Parathyroid adenoma (tissue), 2 donors: Measurements from ENCODE around the gene CLSTN2.

Experiments
- H2AFZ ChIP-seq: fragments of 300-600 bp; sonication (generic); one replicate; pipeline ENCODE4 v1.7.0; 2017; ENCODE audit warnings: antibody characterized with exemption, mild to moderate bottlenecking
- H3K27ac ChIP-seq: fragments of 300-600 bp; sonication (generic); one replicate; pipeline ENCODE4 v1.7.0; 2017
- H3K27me3 ChIP-seq: fragments of 300-600 bp; sonication (generic); one replicate; pipeline ENCODE4 v1.7.0; 2017; ENCODE audit warnings: low read length; ENCODE audit not compliant: control insufficient read depth, insufficient read depth
- H3K36me3 ChIP-seq: fragments of 300-600 bp; sonication (generic); one replicate; pipeline ENCODE4 v1.7.0; 2017; ENCODE audit warnings: low read length; ENCODE audit not compliant: control insufficient read depth, insufficient read depth
- H3K4me1 ChIP-seq: fragments of 300-600 bp; sonication (generic); one replicate; pipeline ENCODE4 v1.7.0; 2017; ENCODE audit warnings: control low read depth
- H3K4me2 ChIP-seq: fragments of 300-600 bp; sonication (generic); one replicate; pipeline ENCODE4 v1.7.0; 2017; ENCODE audit warnings: low read length
- H3K4me3 ChIP-seq: fragments of 300-600 bp; sonication (generic); one replicate; pipeline ENCODE4 v1.7.0; 2017; ENCODE audit warnings: low read depth, low read length
- H3K79me2 ChIP-seq: fragments of 300-600 bp; sonication (generic); one replicate; pipeline ENCODE4 v1.7.0; 2017; ENCODE audit warnings: control low read depth
- H3K9ac ChIP-seq: fragments of 300-600 bp; sonication (generic); one replicate; pipeline ENCODE4 v1.7.0; 2017; ENCODE audit warnings: mild to moderate bottlenecking
- H3K9me3 ChIP-seq: fragments of 300-600 bp; sonication (generic); one replicate; pipeline ENCODE4 v1.7.0; 2017; ENCODE audit warnings: low read length; ENCODE audit not compliant: control insufficient read depth
- CTCF ChIP-seq: fragments of 300-600 bp; sonication (generic); IDR thresholded peaks from one replicate; pipeline ENCODE4 v1.7.0; 2017; ENCODE audit warnings: antibody characterized with exemption, mild to moderate bottlenecking
- donor health status: primary hyperparathyroidism.

The CLSTN2 gene

GRCh38 chr3:140360332-140360731, 425.3 kb downstream of the CLSTN2 start:
- H3K36me3 ChIP-seq = no peaks in the 10 kb centered on the region
- H3K4me3 ChIP-seq = no peak overlapping the region
- H3K79me2 ChIP-seq = no peaks in the 10 kb centered on the region
- no peaks in the 10 kb centered on the region for H3K9me3 ChIP-seq
- no peaks in the 10 kb centered on the region for H3K27me3 ChIP-seq
- no peak overlapping the region for H3K9ac ChIP-seq
- no peak overlapping the region for H2AFZ ChIP-seq
- no peaks in the 10 kb centered on the region for H3K4me1 ChIP-seq
- no peak overlapping the region for H3K27ac ChIP-seq
- no peak for TF ChIP-seq CTCF
- H3K4me2 ChIP-seq = no peak overlapping the region

GRCh38 chr3:140363801-140364200, 428.8 kb downstream of the CLSTN2 start:
- Histone ChIP-seq H3K27ac (no peak overlapping the region), H3K4me1 (no peaks in the 10 kb centered on the region), H3K9ac (no peak overlapping the region), H2AFZ (no peak overlapping the region), H3K36me3 (no peaks in the 10 kb centered on the region), H3K4me3 (no peak overlapping the region), H3K27me3 (no peaks in the 10 kb centered on the region), H3K79me2 (no peaks in the 10 kb centered on the region), H3K4me2 (no peak overlapping the region), H3K9me3 (no peaks in the 10 kb centered on the region)
- TF ChIP-seq CTCF = no peak

- Histone ChIP-seq H3K4me3 (no peak overlapping the region), H3K9ac (no peak overlapping the region), H2AFZ (no peak overlapping the region), H3K9me3 (no peaks in the 10 kb centered on the region), H3K27ac (no peak overlapping the region), H3K4me2 (no peak overlapping the region), H3K36me3 (no peaks in the 10 kb centered on the region), H3K27me3 (no peaks in the 10 kb centered on the region), H3K79me2 (no peaks in the 10 kb centered on the region), H3K4me1 (no peaks in the 10 kb centered on the region)
- TF ChIP-seq CTCF = no peak
Observed at GRCh38 chr3:140365872-140366697, 431.1 kb downstream of the CLSTN2 start.

GRCh38 chr3:140368223-140368811, 433.3 kb downstream of the CLSTN2 start:
- no peak for TF ChIP-seq CTCF
- no peaks in the 10 kb centered on the region for H3K9me3 ChIP-seq
- no peak overlapping the region for H3K9ac ChIP-seq
- H3K27ac ChIP-seq = no peak overlapping the region
- H3K79me2 ChIP-seq = no peaks in the 10 kb centered on the region
- no peak overlapping the region for H3K4me3 ChIP-seq
- H3K4me1 ChIP-seq = no peaks in the 10 kb centered on the region
- H3K36me3 ChIP-seq = no peaks in the 10 kb centered on the region
- no peaks in the 10 kb centered on the region for H3K27me3 ChIP-seq
- H2AFZ ChIP-seq = no peak overlapping the region
- H3K4me2 ChIP-seq = no peak overlapping the region
